Fibroblast of lung (primary cell): ENCODE measurements around the gene PCDHAC1. TPM values are rescaled to one million over a fixed set of nuclear protein-coding genes. Genes with fewer than 3 reads are reported as not detected.
A peak's percentile ranks its signal among the peaks of the same experiment; 100 is the strongest.
"Not testable (repeated sequence)": the region's sequence is repeated elsewhere in the genome, so short reads cannot be mapped to it uniquely, and the experiment has no call there.

ENCODE experiments used
- DNase-seq, 2 donors: peaks; one replicate each; pipeline versions ENCODE4 v3.0.0 to v3.0.0-alpha.2; 2010; ENCODE audit warnings: low read depth in 2 of 2
- H2AFZ ChIP-seq: 2 replicates; pipeline ENCODE4 v1.5.1; 2012; ENCODE audit warnings: low read length, control low read depth, inconsistent platforms
- H3K27ac ChIP-seq: 2 replicates; pipeline ENCODE4 v1.5.1; 2011; ENCODE audit warnings: low read length, control low read depth; ENCODE audit not compliant: insufficient read depth
- H3K27me3 ChIP-seq: 2 replicates; pipeline ENCODE4 v1.5.1; 2011; ENCODE audit warnings: mild to moderate bottlenecking, low read length; ENCODE audit not compliant: control insufficient read depth, insufficient read depth
- H3K36me3 ChIP-seq: 2 replicates; pipeline ENCODE4 v1.5.1; 2011; ENCODE audit warnings: low read length; ENCODE audit not compliant: control insufficient read depth, insufficient read depth
- H3K4me1 ChIP-seq: 2 replicates; pipeline ENCODE4 v1.5.1; 2011; ENCODE audit warnings: low read length; ENCODE audit not compliant: control insufficient read depth, insufficient read depth; ENCODE audit errors: extremely low read depth
- H3K4me2 ChIP-seq: 2 replicates; pipeline ENCODE4 v1.5.1; 2011; ENCODE audit warnings: low read length, control low read depth; ENCODE audit not compliant: insufficient read depth; ENCODE audit errors: extremely low read depth
- H3K4me3 ChIP-seq, 4 experiments: fragments of 200-600 bp in 1 of 4; sonication (generic) in 1 of 4; replicated peaks in 1 of 4; 2 replicates each; pipeline ENCODE4 v1.5.1; 2011 to 2016; ENCODE audit warnings: low read length in 4 of 4, low read depth in 3 of 4, mild to moderate bottlenecking in 3 of 4, control low read depth in 2 of 4, inconsistent platforms in 1 of 4, mixed read lengths in 1 of 4; ENCODE audit not compliant: insufficient read depth in 1 of 4; ENCODE audit errors: control extremely low read depth in 1 of 4
- H3K79me2 ChIP-seq: 2 replicates; pipeline ENCODE4 v1.5.1; 2012; ENCODE audit warnings: mild to moderate bottlenecking, low read length, inconsistent platforms; ENCODE audit not compliant: control insufficient read depth, insufficient read depth
- H3K9ac ChIP-seq: 2 replicates; pipeline ENCODE4 v1.5.1; 2011; ENCODE audit warnings: mild to moderate bottlenecking, low read length, control low read depth; ENCODE audit not compliant: insufficient read depth
- H3K9me3 ChIP-seq: 2 replicates; pipeline ENCODE4 v1.5.1; 2012; ENCODE audit warnings: low read depth, low read length; ENCODE audit not compliant: control insufficient read depth, insufficient read depth
- H4K20me1 ChIP-seq: 2 replicates; pipeline ENCODE4 v1.5.1; 2011; ENCODE audit warnings: low read length; ENCODE audit not compliant: control insufficient read depth, insufficient read depth; ENCODE audit errors: extremely low read depth
- EZH2 ChIP-seq: IDR thresholded peaks from 2 replicates; pipeline ENCODE4 v1.5.1; 2012; ENCODE audit warnings: low read length, control low read depth, mild to moderate bottlenecking; ENCODE audit errors: missing control alignments
- polyA minus RNA-seq: library from RNA; depleted of rRNA, polyadenylated mRNA; stranded (reverse); fragments of >200 nt; gene quantifications from 2 replicates; pipeline ENCODE4 v1.2.3, GENCODE V29; 2011; ENCODE audit warnings: low replicate concordance
- polyA plus RNA-seq, 2 donors: library from polyadenylated mRNA; depleted of rRNA in 1 of 2; stranded (reverse) in 1 of 2; unstranded in 1 of 2; fragments of >200 nt; gene quantifications; 2 replicates each; pipeline ENCODE4 v1.2.1, GENCODE V29; 2011 to 2012; ENCODE audit warnings: missing spikeins in 1 of 2
- total RNA-seq: library from RNA; depleted of rRNA; stranded (reverse); fragments of >200 nt; gene quantifications from 2 replicates; pipeline ENCODE4 v1.2.1, GENCODE V29; 2014
- TF ChIP-seq, protein P1 (sequence below), 2 donors: IDR thresholded peaks in 1 of 2; conservative IDR thresholded peaks in 1 of 2; 1 replicate in 1 of 2; 2 replicates in 1 of 2; pipeline ENCODE4 v1.5.1; 2011 to 2012; ENCODE audit warnings: low read length in 2 of 2, control low read depth in 1 of 2, inconsistent platforms in 1 of 2, low read depth in 1 of 2, mild to moderate bottlenecking in 1 of 2

PCDHAC1 gene, protein sequence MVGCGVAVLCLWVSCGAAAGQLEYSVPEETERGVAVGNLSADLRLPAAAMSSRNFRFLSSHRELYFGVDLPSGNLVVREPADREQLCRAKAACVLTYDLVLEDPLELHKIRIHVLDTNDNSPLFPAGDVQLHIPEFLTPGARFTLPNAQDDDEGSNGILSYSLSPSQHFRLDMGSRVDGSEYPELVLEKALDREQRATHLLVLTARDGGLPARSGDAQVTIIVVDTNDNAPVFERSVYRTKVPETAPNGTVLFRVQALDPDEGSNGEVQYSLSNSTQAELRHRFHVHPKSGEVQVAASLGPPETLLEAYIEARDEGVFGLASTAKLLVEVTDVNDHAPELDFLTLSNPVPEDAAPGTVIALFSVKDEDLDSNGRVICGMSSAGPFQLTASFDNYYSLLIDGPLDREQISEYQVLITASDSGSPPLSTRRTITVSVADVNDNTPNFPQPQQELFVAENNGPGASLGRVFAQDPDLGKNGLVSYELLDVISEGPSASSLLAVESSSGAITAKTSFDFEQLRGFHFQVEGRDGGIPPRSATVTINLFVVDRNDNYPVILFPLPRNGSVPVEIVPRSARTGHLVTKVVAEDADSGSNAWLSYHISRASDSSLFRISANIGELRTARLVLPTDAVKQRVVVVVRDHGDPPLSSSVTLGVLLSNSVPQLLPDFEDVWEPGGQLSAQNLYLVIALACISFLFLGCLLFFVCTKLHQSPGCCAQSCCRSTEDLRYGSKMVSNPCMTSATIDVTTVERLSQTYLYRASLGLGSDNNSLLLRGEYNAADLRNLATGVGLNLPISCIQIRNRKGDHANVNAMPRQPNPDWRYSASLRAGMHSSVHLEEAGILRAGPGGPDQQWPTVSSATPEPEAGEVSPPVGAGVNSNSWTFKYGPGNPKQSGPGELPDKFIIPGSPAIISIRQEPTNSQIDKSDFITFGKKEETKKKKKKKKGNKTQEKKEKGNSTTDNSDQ
- total RNA-seq: 0.51 and 0.66 TPM in 2 replicates
- 0.01 and 0.14 TPM in 2 replicates for polyA plus RNA-seq
- 0.02 TPM in 1 of 2 replicates, not detected in the other for polyA plus RNA-seq (2012)
- polyA minus RNA-seq: not detected in 2 replicates

DNA sequence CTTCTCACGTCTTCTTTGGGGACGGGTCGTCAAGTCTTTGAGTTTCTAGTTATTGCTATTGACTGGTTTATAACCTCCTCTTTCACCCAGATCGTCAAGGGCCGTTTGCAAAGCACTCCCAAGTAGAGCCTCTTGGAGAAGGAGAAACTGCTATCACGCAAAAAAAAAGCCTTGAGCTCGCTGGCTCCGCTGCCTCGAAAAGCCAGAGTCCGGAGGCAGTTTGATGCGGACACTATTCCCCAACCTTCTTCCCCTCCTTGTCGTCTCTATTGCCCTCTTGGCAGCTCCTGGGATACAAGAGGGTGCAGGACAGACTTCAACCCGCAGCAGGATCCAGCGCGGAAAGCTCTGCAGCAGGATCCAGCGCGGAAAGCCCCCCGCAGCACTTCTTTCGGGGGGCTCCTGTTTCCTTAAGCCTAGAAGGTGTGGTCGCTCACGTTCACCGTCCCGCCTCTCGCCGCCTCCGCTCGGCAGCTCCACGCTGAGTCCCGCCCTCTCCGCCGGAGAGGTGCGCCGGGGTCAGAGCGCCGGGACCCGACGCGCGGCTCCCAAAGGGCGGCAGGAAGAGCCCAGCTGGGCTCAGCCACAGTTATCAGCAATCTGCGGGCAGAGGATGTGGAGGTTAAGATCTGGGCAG is at the start of gene PCDHAC1:
Gene PCDHAC1, plus strand, starts transcription at position 494 of the 637 bp plus-strand sequence. CDS start 594 bp downstream, outside the sequence.
- peak within 1 kb of the TSS; percentile 18 to 41 (median 31) for H3K4me3 ChIP-seq
- H4K20me1 ChIP-seq: no peaks in the 10 kb centered on the region
- no peak for DNase-seq
- TF ChIP-seq EZH2: no peak
- TF ChIP-seq, protein P1, sequence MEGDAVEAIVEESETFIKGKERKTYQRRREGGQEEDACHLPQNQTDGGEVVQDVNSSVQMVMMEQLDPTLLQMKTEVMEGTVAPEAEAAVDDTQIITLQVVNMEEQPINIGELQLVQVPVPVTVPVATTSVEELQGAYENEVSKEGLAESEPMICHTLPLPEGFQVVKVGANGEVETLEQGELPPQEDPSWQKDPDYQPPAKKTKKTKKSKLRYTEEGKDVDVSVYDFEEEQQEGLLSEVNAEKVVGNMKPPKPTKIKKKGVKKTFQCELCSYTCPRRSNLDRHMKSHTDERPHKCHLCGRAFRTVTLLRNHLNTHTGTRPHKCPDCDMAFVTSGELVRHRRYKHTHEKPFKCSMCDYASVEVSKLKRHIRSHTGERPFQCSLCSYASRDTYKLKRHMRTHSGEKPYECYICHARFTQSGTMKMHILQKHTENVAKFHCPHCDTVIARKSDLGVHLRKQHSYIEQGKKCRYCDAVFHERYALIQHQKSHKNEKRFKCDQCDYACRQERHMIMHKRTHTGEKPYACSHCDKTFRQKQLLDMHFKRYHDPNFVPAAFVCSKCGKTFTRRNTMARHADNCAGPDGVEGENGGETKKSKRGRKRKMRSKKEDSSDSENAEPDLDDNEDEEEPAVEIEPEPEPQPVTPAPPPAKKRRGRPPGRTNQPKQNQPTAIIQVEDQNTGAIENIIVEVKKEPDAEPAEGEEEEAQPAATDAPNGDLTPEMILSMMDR (conservative IDR thresholded peaks at IDR 0.05 in 1 of 2, IDR thresholded peaks at IDR 0.05 in 1 of 2; ENCODE audit: low read depth in 1 of 2, low read length in 2 of 2): no peak
- H3K27ac ChIP-seq: no peak within 1 kb of the TSS
- peak within 1 kb of the TSS; percentile 71 for H2AFZ ChIP-seq
- H3K9me3 ChIP-seq: no peaks in the 10 kb centered on the region
- no peak within 1 kb of the TSS for H3K9ac ChIP-seq
- no peaks in the 10 kb centered on the region for H3K4me1 ChIP-seq
- peak within 1 kb of the TSS; percentile 71 for H3K4me2 ChIP-seq
- H3K36me3 ChIP-seq: no peaks in the 10 kb centered on the region
- no peaks in the 10 kb centered on the region for H3K79me2 ChIP-seq
- peaks cover 6% of the 10 kb centered on the region for H3K27me3 ChIP-seq

DNA sequence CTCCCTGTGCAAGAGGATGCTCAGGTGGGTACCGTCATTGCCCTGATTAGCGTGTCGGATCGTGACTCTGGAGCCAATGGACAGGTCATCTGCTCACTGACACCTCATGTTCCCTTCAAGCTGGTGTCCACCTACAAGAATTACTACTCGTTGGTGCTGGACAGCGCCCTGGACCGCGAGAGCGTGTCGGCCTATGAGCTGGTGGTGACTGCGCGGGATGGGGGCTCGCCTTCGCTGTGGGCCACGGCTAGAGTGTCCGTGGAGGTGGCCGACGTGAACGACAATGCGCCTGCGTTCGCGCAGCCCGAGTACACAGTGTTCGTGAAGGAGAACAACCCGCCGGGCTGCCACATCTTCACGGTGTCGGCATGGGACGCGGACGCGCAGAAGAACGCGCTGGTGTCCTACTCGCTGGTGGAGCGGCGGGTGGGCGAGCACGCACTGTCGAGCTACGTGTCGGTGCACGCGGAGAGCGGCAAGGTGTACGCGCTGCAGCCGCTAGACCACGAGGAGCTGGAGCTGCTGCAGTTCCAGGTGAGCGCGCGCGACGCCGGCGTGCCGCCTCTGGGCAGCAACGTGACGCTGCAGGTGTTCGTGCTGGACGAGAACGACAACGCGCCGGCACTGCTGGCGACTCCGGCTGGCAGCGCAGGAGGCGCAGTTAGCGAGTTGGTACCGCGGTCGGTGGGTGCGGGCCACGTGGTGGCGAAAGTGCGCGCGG is 49.4 kb upstream of the PCDHAC1 start:
- not testable (repeated sequence) for H3K36me3 ChIP-seq, DNase-seq, H2AFZ ChIP-seq, H3K4me2 ChIP-seq, H4K20me1 ChIP-seq, H3K9me3 ChIP-seq, H3K9ac ChIP-seq, H3K27ac ChIP-seq, H3K27me3 ChIP-seq, H3K79me2 ChIP-seq, H3K4me3 ChIP-seq, H3K4me1 ChIP-seq

DNA sequence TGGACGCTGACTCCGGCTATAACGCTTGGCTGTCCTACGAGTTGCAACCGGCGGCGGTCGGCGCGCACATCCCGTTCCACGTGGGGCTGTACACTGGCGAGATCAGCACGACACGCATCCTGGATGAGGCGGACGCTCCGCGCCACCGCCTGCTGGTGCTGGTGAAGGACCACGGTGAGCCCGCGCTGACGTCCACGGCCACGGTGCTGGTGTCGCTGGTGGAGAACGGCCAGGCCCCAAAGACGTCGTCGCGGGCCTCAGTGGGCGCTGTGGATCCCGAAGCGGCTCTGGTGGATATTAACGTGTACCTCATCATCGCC is 48.9 kb upstream of the PCDHAC1 start:
- peaks cover 2% of the 10 kb centered on the region for H3K9me3 ChIP-seq
- no peak overlapping the region for H3K4me3 ChIP-seq
- H3K4me2 ChIP-seq: no peak overlapping the region
- H3K27me3 ChIP-seq: no peaks in the 10 kb centered on the region
- no peak for DNase-seq
- no peaks in the 10 kb centered on the region for H3K79me2 ChIP-seq
- H3K36me3 ChIP-seq: no peaks in the 10 kb centered on the region
- no peak overlapping the region for H2AFZ ChIP-seq
- no peaks in the 10 kb centered on the region for H4K20me1 ChIP-seq
- H3K27ac ChIP-seq: no peak overlapping the region
- TF ChIP-seq, protein P1 (conservative IDR thresholded peaks at IDR 0.05 in 1 of 2, IDR thresholded peaks at IDR 0.05 in 1 of 2; ENCODE audit: low read depth in 1 of 2, low read length in 2 of 2): no peak
- no peak for TF ChIP-seq EZH2
- no peak overlapping the region for H3K9ac ChIP-seq
- no peaks in the 10 kb centered on the region for H3K4me1 ChIP-seq
